Breast epithelium (tissue), 3 donors: ENCODE results near the gene AGBL3.

Experiments
- CTCF ChIP-seq, 3 donors: fragments of 450-650 bp; IDR thresholded peaks; one replicate each; pipeline ENCODE4 v1.5.1; 2016 to 2017; ENCODE audit warnings: antibody characterized with exemption in 3 of 3, mild to moderate bottlenecking in 3 of 3, moderate library complexity in 3 of 3
- POLR2AphosphoS5 ChIP-seq, 3 donors: sonication (generic); formaldehyde crosslinking; IDR thresholded peaks; one replicate each; pipeline ENCODE4 v1.6.1; 2017; ENCODE audit warnings: antibody characterized with exemption in 3 of 3

GRCh38 chr7:135161669-135162068 is 175.4 kb downstream of the AGBL3 start:
- TF ChIP-seq POLR2AphosphoS5 (IDR thresholded peaks at IDR 0.05) (no peak), CTCF (IDR thresholded peaks at IDR 0.05) (no peak)
